ENCODE data around the gene NR5A2.

The NR5A2 gene

GRCh38 chr1:200027264-200027823, at the start of gene NR5A2:
Gene NR5A2 (plus strand): TSS chr1:200027710. CDS start chr1:200027848, 138 bp downstream.
- no peak for DNase-seq (ENCODE audit: low read depth)

- DNase-seq (ENCODE audit: low read depth), result peak; percentile 10
These were observed 49.0 kb upstream of the NR5A2 start for GRCh38 chr1:199978408-199978940.

GRCh38 chr1:199979071-199979470, 48.4 kb upstream of the NR5A2 start:
- DNase-seq (ENCODE audit: low read depth), result no peak

- no peak for DNase-seq (ENCODE audit: low read depth)
These were observed 45.9 kb upstream of the NR5A2 start for GRCh38 chr1:199981584-199981983.

- no peak for DNase-seq (ENCODE audit: low read depth)
These were observed 44.9 kb upstream of the NR5A2 start for GRCh38 chr1:199982606-199983005.

GRCh38 chr1:199983531-199983930, 44.0 kb upstream of the NR5A2 start:
- DNase-seq (ENCODE audit: low read depth), result no peak

- no peak for DNase-seq (ENCODE audit: low read depth)
These were observed 32.3 kb upstream of the NR5A2 start for GRCh38 chr1:199995096-199995685.

- no peak for DNase-seq (ENCODE audit: low read depth)
These were observed 22.3 kb upstream of the NR5A2 start for GRCh38 chr1:200005165-200005564.

GRCh38 chr1:200006711-200007110, 20.8 kb upstream of the NR5A2 start:
- no peak for DNase-seq (ENCODE audit: low read depth)

- DNase-seq (ENCODE audit: low read depth), result no peak
These were observed 11.7 kb upstream of the NR5A2 start for GRCh38 chr1:200015811-200016210.

- DNase-seq (ENCODE audit: low read depth), result no peak
These were observed 5.8 kb upstream of the NR5A2 start for GRCh38 chr1:200021577-200022238.

- no peak for DNase-seq (ENCODE audit: low read depth)
These were observed 5.2 kb upstream of the NR5A2 start for GRCh38 chr1:200022239-200022804.

- no peak for DNase-seq (ENCODE audit: low read depth)
These were observed 1.1 kb downstream of the NR5A2 start for GRCh38 chr1:200028586-200029034.

GRCh38 chr1:200029035-200029821, 1.7 kb downstream of the NR5A2 start:
- DNase-seq (ENCODE audit: low read depth), result no peak

GRCh38 chr1:200029822-200030152, 2.3 kb downstream of the NR5A2 start:
- no peak for DNase-seq (ENCODE audit: low read depth)

- DNase-seq (ENCODE audit: low read depth), result no peak
These were observed 3.3 kb downstream of the NR5A2 start for GRCh38 chr1:200030791-200031190.

- no peak for DNase-seq (ENCODE audit: low read depth)
These were observed 6.2 kb downstream of the NR5A2 start for GRCh38 chr1:200033511-200034261.

- DNase-seq (ENCODE audit: low read depth), result no peak
These were observed 6.7 kb downstream of the NR5A2 start for GRCh38 chr1:200034262-200034557.

- DNase-seq (ENCODE audit: low read depth), result no peak
These were observed 7.4 kb downstream of the NR5A2 start for GRCh38 chr1:200034761-200035396.

- DNase-seq (ENCODE audit: low read depth), result no peak
These were observed 8.0 kb downstream of the NR5A2 start for GRCh38 chr1:200035397-200035955.
